HepG2 (cell line): ENCODE results near the gene TK2. TPM values are rescaled to one million over a fixed set of nuclear protein-coding genes. Genes with fewer than 3 reads are reported as not detected.

Source experiments
- ATRX ChIP-seq: sonication (generic); formaldehyde crosslinking; IDR thresholded peaks from 2 replicates; pipeline ENCODE4 v1.4.0; 2020; ENCODE audit warnings: missing genetic modification reagents, borderline replicate concordance
- CENPX ChIP-seq: sonication (generic); formaldehyde crosslinking; IDR thresholded peaks from 2 replicates; pipeline ENCODE4 v1.9.0; 2021; ENCODE audit warnings: mild to moderate bottlenecking, missing genetic modification reagents, moderate library complexity
- CHD4 ChIP-seq: fragments of 200-600 bp; sonication (generic); IDR thresholded peaks from 2 replicates; pipeline ENCODE4 v1.7.0; 2017; ENCODE audit warnings: mild to moderate bottlenecking, low read length, borderline replicate concordance
- FOXP1 ChIP-seq, 2 experiments: fragments of 450-650 bp in 1 of 2; IDR thresholded peaks; 2 replicates each; pipeline ENCODE4 v1.6.1; 2017 to 2018; ENCODE audit warnings: antibody characterized with exemption in 1 of 2
- IKZF5 ChIP-seq: IDR thresholded peaks from 2 replicates; pipeline ENCODE4 v1.6.1; 2018; ENCODE audit warnings: missing genetic modification reagents, mild to moderate bottlenecking, missing compliant biosample characterization
- IRF2 ChIP-seq: IDR thresholded peaks from 2 replicates; pipeline ENCODE4 v1.6.1; 2018; ENCODE audit warnings: missing genetic modification reagents, missing compliant biosample characterization
- MTF2 ChIP-seq: sonication (generic); formaldehyde crosslinking; IDR thresholded peaks from 2 replicates; pipeline ENCODE4 v1.5.0; 2020; ENCODE audit warnings: missing genetic modification reagents, borderline replicate concordance
- MXD4 ChIP-seq: IDR thresholded peaks from 2 replicates; pipeline ENCODE4 v1.6.1; 2016; ENCODE audit warnings: mild to moderate bottlenecking, missing biosample characterization, missing genetic modification reagents
- PBX2 ChIP-seq: IDR thresholded peaks from 2 replicates; pipeline ENCODE4 v1.6.1; 2016; ENCODE audit warnings: control low read depth
- RXRA ChIP-seq: sonication (generic); formaldehyde crosslinking; IDR thresholded peaks from 2 replicates; pipeline ENCODE4 v1.5.1; 2020; ENCODE audit warnings: missing genetic modification reagents
- SNAPC5 ChIP-seq: sonication (generic); formaldehyde crosslinking; IDR thresholded peaks from 2 replicates; pipeline ENCODE4 v1.8.1; 2023; ENCODE audit warnings: mild to moderate bottlenecking, missing genetic modification reagents, borderline replicate concordance
- TEAD2 ChIP-seq: sonication (generic); formaldehyde crosslinking; IDR thresholded peaks from 2 replicates; pipeline ENCODE4 v1.9.0; 2021; ENCODE audit warnings: missing genetic modification reagents
- TGIF2 ChIP-seq: IDR thresholded peaks from 2 replicates; pipeline ENCODE4 v1.6.1; 2016; ENCODE audit warnings: control low read depth, missing compliant biosample characterization
- USF2 ChIP-seq, 2 experiments: sonication (generic) in 1 of 2; formaldehyde crosslinking in 1 of 2; IDR thresholded peaks; 2 replicates each; pipeline versions ENCODE4 v1.5.1 to v1.6.1; 2011 to 2020; ENCODE audit warnings: borderline replicate concordance in 1 of 2, low read depth in 1 of 2, low read length in 1 of 2, mild to moderate bottlenecking in 1 of 2, missing genetic modification reagents in 1 of 2, moderate library complexity in 1 of 2
- ZC3H13 ChIP-seq: sonication (generic); formaldehyde crosslinking; IDR thresholded peaks from 2 replicates; pipeline ENCODE4 v1.8.1; 2023; ENCODE audit warnings: mild to moderate bottlenecking, missing genetic modification reagents, moderate library complexity
- ZNF12 ChIP-seq: sonication (generic); formaldehyde crosslinking; IDR thresholded peaks from 2 replicates; pipeline ENCODE4 v1.5.0; 2020; ENCODE audit warnings: missing genetic modification reagents
- ZNF282 ChIP-seq: fragments of 450-650 bp; IDR thresholded peaks from 2 replicates; pipeline ENCODE4 v1.6.1; 2018; ENCODE audit not compliant: partially characterized antibody
- ZNF331 ChIP-seq: sonication (generic); formaldehyde crosslinking; IDR thresholded peaks from 2 replicates; pipeline ENCODE4 v1.4.0; 2020; ENCODE audit warnings: missing genetic modification reagents
- ZNF512 ChIP-seq: sonication (generic); formaldehyde crosslinking; IDR thresholded peaks from 2 replicates; pipeline ENCODE4 v1.4.0; 2020; ENCODE audit warnings: mild to moderate bottlenecking, missing genetic modification reagents
- polyA plus RNA-seq, 8 experiments: library from polyadenylated mRNA; depleted of rRNA in 3 of 8; stranded (reverse) in 7 of 8; unstranded in 1 of 8; fragments of >200 nt; fragmentation: Illumina TruSeq in 4 of 8; extraction: Trizol in 4 of 8; gene quantifications; 2 replicates each; pipeline versions ENCODE4 v1.2.1 to v1.2.3, GENCODE V29; 2011 to 2016; ENCODE audit warnings: low read depth in 4 of 8, missing spikeins in 1 of 8, mixed read lengths in 1 of 8; ENCODE audit not compliant: insufficient read depth in 1 of 8
- total RNA-seq, 5 experiments: library from RNA; depleted of rRNA; stranded (reverse); fragments of >200 nt; fragmentation: Illumina TruSeq; extraction: Trizol; gene quantifications; 2 replicates each; pipeline ENCODE4 v1.2.3, GENCODE V29; 2016; ENCODE audit warnings: low read depth in 1 of 5

TK2 gene
- total and polyA plus RNA-seq, 2 of the 13 experiments (the other 11 are each of a cell fraction or from before 2014, with no cell fraction given), result 18.7 to 21.0 TPM

- no peak for TF ChIP-seq USF2 (IDR thresholded peaks at IDR 0.05; ENCODE audit: low read depth, low read length)
- TF ChIP-seq USF2 (CRISPR knock-in tag; IDR thresholded peaks at IDR 0.05; ENCODE audit: borderline replicate concordance), result peak; percentile 75
- TF ChIP-seq FOXP1 (IDR thresholded peaks at IDR 0.05), result no peak
- no peak for TF ChIP-seq FOXP1 (CRISPR knock-in tag; IDR thresholded peaks at IDR 0.05)
- TF ChIP-seq IKZF5, result peak; percentile 93
- TF ChIP-seq SNAPC5 (CRISPR knock-in tag), result peak; percentile 97
- peak; percentile 85 for TF ChIP-seq TGIF2 (CRISPR knock-in tag)
- peak; percentile 84 for TF ChIP-seq RXRA (CRISPR knock-in tag)
- no peak for TF ChIP-seq ZNF282
- peak; percentile 95 for TF ChIP-seq MXD4
- no peak for TF ChIP-seq ZNF12
- peak; percentile 93 for TF ChIP-seq ZNF331 (CRISPR knock-in tag)
- no peak for TF ChIP-seq CENPX (CRISPR knock-in tag)
- peak; percentile 99 for TF ChIP-seq MTF2 (CRISPR knock-in tag)
- peak; percentile 52 for TF ChIP-seq TEAD2 (CRISPR knock-in tag)
- TF ChIP-seq ZC3H13 (CRISPR knock-in tag), result peak; percentile 99
- 0 out of 2 replicates have a peak, but pooled peaks have one; percentile 59 for TF ChIP-seq ZNF512 (CRISPR knock-in tag)
- TF ChIP-seq PBX2, result no peak
- TF ChIP-seq ATRX, result no peak
- TF ChIP-seq CHD4, result no peak
- peak; percentile 87 for TF ChIP-seq IRF2 (CRISPR knock-in tag)
These were observed 2.6 kb upstream of the TK2 start, which contains the start of gene CKLF (continued) for GRCh38 chr16:66552286-66553177.
